ENCODE data around the gene SYNCRIP.
"Not testable (repeated sequence)": the region's sequence is repeated elsewhere in the genome, so short reads cannot be mapped to it uniquely, and the experiment has no call there.

Gene SYNCRIP

GRCh38 chr6:85576476-85576875 lies 66.2 kb downstream of the SYNCRIP start:
- no peak overlapping the region for H3K27ac ChIP-seq
- TF ChIP-seq CTCF (conservative IDR thresholded peaks at IDR 0.05) = no peak
- TF ChIP-seq ZFX (IDR thresholded peaks at IDR 0.05) = no peak

GRCh38 chr6:85574932-85575598 lies 67.6 kb downstream of the SYNCRIP start:
- TF ChIP-seq CTCF (conservative IDR thresholded peaks at IDR 0.05) = no peak
- TF ChIP-seq ZFX (IDR thresholded peaks at IDR 0.05) = no peak
- H3K27ac ChIP-seq = no peak overlapping the region

DNA sequence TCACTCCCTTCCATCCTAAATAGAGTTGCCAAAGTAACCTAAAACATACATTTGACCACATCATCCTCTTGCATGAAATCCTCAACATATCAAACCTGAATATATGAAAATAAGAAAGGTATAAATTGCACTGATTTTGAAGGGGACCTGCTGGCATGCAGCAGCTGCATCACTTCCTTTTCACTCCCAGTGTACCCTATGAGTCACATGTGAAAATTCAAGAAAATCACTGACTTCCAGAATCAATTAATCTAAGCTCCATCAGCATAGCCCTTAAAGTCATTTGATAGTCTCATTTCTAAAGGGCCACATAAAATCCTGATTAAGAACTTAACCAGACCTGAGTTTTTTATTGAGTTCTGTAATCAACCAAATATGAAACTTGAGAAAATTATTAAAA lies 73.4 kb downstream of the SYNCRIP start:
- no peak overlapping the region for H3K27ac ChIP-seq
- TF ChIP-seq ZFX (IDR thresholded peaks at IDR 0.05) (no peak), CTCF (conservative IDR thresholded peaks at IDR 0.05) (no peak)

DNA sequence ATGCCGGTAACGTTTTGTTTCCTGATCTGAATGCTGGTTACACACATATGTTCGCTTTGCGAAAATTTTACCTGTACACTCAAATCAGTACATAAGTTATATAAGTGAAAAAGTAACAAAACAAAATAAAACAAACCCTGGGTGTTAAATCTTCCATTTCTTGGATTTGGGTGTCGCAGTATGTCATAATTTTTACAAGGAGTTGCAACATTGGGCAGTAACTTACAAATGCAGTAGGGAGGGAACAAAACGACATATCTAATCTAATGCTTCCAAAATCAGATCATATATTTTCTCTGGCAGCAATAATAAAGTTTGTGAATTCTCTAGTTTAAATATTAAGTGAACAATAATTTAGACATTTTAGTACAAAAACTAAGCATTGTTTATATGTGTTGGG lies 74.3 kb downstream of the SYNCRIP start:
- no peak overlapping the region for H3K27ac ChIP-seq
- TF ChIP-seq CTCF (conservative IDR thresholded peaks at IDR 0.05) = no peak
- TF ChIP-seq ZFX (IDR thresholded peaks at IDR 0.05) = no peak

DNA sequence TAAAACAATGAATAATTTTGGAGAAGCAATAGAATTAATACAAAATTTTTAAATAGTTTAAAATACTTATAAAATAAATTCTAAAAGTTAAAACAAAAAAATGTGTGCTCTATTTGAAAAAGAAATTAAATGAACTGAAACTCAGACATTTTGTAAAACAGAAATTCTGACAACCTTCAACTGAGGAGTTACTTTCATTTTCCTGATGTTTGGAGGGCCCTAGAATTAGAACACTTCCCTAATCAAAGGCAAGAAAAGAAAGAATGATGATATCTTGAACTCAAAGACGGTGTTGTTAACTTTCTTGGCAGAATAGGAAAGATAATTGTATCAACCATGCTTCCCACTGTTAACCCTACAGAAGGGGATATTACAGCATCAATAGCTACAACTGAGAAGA lies 77.0 kb downstream of the SYNCRIP start:
- no peak overlapping the region for H3K27ac ChIP-seq
- no peak for TF ChIP-seq CTCF (conservative IDR thresholded peaks at IDR 0.05)
- no peak for TF ChIP-seq ZFX (IDR thresholded peaks at IDR 0.05)

GRCh38 chr6:85564223-85564622 lies 78.5 kb downstream of the SYNCRIP start:
- not testable (repeated sequence) for H3K27ac ChIP-seq

Measured in C4-2B (cell line).